NCI-H446 (cell line): ENCODE results near the gene SLAMF6.
"Not testable (repeated sequence)": the region's sequence is repeated elsewhere in the genome, so short reads cannot be mapped to it uniquely, and the experiment has no call there.

Experiments
- DNase-seq, 2 experiments: peaks; one replicate each; lab custom pipeline; 2025; lab: John Stamatoyannopoulos, UW

SLAMF6 gene

DNA sequence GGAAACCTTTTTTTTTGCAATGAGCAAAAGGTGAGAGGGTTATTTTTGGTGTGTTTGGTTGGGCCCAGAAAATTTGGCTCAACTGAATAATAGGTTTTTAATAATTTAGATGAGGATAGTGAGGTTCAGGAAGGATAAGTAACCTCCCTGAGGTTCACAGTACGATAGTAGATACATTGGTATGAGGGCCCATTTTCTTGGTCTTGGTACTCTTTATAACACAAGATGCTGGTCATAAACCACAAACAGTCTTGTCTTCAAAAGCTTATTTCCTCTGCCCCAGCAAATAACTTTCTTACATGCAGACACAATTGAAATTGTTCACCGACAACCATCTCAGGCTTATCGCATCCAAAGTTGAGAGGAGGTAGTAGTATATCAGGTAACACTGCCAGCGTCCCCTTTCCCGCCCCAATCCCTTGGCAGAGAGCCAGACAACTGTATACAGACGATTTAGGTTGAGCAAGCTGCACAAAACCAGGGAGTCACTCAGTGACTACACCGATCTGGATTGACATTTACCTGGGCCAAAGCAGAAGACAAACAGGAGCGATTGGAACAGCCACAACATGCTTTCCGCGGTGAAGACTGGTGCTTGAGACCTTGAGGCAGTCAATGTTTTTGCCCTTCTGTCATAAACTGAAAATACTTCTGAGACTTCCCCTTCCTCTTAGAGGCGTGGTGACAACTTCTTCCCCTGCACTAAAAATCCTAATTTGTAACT, at the start of gene SLAMF6:
TSS of gene SLAMF6 (minus strand) at position 634 of the 724 bp plus-strand sequence. CDS start at position 571, 63 bp downstream.
- DNase-seq, result no peak

DNA sequence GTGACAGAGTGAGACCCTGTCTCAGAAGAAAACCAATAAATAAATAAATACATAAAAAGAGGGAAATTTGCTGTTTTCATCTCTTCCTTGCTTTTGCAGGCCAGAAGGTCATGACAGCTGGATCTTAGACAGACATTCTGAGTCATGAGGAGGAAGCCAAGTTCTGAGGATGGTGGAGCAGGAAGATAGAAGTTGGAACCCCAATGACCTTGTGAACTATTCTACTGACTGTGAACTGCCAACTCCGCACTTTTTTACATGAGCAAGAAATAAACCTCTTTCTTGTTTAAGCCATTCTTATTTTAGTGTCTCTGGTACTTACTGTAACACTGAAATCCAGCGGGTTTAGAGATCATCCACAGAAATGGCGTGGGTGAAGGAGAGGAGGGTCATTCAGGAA, 47.8 kb upstream of the SLAMF6 start:
- no peak for DNase-seq

DNA sequence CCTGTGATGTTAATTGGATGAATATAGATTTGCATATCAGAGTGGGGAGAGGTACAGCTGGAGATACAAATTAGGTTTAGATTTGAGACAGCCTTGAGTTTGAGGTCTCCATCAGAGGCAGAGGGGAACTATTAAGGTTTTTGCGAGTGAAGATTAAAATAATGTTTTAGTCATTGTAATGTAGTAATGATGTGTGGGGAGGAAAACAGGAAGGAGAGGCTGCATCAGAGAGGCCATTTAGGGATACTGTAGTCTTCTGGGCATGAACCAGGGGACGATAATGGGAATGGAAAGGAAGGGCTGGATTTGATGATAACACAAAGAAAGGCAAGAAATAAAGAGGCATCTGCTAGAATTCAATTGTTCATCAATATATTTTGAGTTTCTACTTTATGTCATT, 46.8 kb upstream of the SLAMF6 start:
- DNase-seq, result no peak

DNA sequence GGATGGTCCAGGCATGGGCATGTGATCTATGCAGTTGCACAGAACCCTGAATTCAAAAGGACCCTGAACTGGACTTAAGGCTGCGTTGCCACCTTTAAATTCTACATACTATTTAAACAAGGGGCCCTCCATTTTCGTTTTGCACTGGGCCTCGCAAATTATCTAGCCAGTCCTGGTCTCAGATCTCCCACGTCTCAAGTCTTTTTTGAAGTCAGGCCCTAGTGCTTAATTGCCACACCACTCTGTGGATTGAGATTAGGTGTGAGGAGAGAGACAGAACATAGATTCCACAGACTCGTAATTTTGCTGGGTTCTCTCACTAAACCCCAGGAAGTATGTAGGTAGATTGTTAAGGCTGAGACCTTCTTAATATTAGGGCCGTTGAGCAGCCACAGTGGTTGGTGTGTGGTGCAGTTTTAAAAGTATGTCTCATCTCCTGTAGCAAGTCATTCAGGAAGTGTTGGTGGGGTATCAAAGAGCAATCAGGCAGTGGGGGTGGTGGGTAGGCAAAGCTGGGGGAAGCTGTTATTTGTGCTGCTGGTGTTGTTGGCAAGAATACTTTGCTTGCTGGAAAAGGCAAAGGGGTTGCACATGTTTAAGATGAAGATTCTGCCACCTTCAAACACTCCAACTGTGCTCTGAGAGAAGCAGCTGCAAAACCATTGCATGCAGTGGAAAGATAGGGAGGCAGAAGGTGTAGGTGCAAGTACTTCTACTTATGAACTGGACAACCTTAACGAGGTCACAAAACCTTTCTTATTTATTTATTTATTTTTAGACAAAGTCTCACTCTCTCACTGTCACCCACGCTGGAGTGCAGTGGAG, 45.0 kb upstream of the SLAMF6 start:
- DNase-seq, result no peak

DNA sequence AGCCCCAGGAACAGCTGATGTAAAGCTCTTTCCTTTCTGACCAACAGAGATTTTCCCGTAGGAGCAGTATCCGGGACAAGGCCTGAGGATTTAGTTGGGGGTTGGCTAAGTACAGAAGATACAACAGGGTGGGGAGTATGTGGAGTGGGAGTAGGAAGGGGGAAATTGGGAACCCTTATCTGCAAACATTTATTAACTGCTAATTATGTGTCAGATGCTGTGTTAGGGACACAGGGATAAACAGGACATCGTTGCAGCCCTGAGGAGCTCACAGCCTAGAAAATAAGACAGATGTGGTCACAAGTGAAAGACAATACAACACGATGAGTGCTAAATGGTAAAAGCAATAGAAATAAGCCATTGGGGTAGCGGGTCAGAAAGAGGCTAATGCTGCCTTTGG, 44.3 kb upstream of the SLAMF6 start:
- DNase-seq, result no peak

DNA sequence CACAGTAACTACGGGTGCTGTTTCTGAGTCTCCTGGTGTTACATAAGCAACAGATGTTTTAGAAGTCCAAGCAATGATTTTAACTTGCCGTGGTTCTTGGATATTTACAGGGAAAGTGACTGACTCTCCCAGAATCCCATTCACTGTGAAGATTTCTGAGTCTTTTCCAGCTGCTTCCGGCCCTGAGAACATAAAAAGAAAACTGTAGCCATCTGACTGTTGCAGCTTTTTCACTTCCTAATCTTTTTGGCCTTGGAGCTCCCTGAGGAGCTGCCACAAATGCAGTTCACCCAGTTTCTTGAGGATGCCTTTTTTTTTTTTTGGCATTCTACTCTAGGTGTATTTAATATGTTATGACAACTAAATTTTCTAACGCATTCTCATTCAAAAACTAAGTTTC, 42.5 kb upstream of the SLAMF6 start:
- no peak for DNase-seq

DNA sequence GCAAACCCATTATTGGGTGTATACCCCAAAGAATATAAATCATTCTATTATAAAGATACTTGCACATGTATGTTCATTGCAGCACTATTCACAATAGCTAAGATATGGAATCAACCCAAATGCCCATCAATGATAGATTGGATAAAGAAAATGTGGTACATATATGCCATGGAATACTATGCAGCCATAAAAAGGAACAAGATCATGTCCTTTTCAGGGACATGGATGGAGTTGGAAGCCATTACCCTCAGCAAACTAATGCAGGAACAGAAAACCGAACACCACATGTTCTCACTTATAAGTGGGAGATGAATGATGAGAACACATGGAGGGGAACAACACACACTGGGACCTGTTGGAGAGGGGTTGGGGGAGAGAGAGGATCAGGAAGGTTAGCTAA, 40.2 kb upstream of the SLAMF6 start:
- DNase-seq, result not testable (repeated sequence)

DNA sequence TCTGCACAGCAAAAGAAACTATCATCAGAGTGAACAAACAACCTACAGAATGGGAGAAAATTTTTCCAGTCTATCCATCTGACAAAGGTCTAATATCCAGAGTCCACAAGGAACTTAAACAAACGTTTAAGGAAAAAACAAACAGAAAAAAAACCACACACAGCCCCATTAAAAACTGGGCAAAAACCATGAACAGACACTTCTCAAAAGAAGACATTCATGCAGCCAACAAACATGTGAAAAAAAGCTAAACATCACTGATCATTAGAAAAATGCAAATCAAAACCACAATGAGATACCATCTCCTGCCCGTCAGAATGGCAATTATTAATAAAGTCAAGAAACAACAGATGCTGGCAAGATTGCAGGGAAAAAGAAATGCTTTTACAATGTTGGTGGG, 39.7 kb upstream of the SLAMF6 start:
- DNase-seq, result not testable (repeated sequence)

DNA sequence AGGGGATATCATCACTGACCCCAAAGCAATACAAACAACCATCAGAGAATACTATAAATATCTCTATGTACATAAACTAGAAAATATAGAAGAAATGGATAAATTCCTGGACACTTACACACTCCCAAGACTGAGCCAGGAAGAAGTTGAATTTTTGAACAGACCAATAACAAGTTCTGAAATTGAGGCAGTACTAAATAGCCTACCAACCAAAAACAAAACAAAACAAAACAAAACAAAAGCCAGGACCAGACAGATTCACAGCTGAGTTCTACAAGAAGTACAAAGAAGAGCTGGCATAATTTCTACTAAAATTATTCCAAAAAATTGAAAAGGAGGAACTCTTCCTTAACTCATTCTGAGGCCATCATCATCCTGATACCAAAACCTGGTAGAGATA, 37.8 kb upstream of the SLAMF6 start:
- DNase-seq, result no peak

DNA sequence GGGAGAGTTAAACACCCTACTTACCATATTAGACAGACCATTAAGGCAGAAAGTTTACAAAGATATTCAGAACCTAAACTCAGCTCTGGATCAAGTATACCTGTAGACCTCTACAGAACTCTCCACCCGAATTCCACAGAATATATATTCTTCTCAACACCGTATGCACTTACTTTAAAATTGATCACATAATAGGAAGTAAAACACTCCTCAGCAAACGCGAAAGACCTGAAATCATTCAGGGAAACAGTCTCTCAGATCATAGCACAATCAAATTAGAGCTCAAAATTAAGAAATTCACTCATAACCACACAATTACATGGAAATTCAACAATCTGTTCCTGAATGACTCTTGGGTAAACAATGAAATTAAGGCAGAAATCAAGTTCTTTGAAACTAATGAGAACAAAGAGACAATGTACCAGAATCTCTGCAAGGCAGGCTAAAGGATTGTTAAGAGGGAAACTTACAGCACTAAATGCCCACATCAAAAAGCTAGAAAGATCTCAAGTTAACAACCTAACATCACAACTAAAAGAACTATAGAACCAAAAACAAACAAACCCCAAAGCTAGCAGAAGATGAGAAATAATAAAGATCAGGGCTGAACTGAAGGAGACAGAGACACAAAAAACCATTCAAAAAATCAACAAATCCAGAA, 37.1 kb upstream of the SLAMF6 start:
- no peak for DNase-seq

DNA sequence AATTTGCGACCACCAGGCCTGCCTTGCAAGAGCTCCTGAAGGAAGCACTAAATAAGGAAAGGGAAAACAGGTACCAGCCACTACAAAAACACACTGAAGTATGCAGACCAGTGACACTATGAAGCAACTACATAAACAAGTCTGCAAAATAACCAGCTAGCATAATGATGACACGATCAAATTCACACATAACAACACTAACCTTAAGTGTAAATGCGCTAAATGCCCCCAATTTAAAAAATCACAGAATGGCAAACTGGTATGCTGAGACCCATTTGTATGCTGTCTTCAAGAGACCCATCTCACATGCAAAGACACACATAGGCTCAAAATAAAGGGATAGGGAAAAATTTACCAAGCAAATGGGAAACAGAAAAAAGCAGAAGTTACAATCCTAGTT, 36.4 kb upstream of the SLAMF6 start:
- DNase-seq, result not testable (repeated sequence)

DNA sequence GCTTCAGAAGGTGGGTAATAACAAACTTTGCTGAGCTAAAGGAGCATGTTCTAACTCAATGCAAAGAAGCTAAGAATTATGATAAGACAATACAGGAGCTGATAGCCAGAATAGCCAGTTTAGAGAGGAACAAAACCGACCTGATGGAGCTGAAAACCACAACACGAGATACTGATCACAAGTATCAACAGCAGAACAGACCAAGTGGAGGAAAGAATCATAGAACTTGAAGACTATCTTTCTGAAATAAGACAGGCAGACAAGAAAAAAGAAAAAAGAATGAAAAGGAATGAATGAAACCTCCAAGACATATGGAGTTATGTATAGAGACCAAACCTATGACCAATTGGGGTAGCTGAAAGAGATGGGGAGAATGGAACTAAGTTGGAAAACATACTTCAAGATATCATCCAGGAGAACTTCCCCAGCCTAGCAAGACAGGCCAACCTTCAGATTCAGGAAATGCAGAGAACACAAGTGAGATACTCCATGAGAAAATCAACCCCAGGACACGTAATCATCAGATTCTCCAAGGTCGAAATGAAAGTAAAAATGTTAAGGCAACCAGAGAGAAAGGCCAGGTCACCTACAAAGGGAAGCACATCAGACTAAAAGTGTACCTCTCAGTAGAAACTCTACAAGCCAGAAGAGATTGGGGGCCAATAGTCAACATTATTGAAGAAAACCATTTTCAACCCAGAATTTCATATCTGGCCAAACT, 35.8 kb upstream of the SLAMF6 start:
- DNase-seq, result no peak

DNA sequence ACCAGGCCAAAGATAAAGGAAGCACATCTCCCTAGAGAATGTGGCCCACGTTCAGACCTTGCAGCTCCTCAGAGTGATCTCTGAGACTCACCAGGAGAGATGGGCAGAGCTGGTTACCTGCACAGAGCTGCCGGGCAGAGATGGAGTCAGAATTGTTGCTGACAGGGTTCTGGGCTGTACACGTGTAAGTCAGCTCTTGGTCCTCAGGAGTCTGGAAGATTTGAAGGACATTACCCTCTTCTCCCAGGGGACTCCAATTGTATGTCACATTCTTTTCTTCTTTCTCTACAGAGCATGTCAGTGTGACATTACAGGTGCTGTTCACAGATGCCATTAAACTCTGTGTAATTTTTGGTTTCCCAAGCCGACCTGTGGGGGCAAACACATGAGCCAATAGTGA, 30.7 kb upstream of the SLAMF6 start:
- no peak for DNase-seq

DNA sequence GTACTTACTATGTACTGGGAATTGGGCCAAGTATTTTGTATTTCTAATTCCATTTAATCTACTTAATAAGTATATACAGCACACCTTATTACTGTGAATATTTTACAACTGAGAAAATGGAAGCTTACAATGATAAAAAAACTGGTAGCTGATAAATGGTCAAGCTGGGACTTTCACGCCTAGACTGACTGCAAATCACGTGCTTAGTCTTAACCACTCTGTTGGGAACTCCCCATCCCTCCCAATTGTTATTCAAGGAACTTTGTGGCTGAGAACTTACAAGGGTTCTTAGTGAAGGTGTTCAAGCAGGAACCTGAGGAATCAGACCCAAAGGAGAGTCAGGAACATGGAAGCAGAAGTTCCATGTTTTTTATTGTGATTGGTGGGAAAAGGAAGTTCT, 29.4 kb upstream of the SLAMF6 start:
- no peak for DNase-seq

DNA sequence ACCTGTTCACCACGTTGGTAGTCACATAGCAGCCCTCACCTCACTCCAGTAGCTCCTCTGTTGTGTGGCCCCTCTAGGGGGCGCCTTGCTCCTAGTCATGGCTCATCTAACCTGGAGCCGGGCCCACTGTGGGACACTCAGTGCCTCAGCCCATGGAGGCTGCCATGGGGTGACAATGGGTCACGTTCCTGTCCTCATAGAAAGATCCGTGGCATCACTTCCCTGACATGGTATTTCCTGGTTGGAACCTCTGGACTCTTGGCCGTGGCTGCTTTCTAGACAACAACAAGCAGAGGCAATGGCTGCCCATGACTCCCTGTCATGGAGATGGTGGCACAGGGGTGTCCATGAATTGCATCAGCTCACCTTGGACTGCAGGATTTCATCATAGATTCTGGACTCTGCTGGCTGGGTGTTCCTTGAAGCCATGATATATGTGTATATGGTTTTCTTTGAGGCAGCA, 27.5 kb upstream of the SLAMF6 start:
- no peak for DNase-seq

DNA sequence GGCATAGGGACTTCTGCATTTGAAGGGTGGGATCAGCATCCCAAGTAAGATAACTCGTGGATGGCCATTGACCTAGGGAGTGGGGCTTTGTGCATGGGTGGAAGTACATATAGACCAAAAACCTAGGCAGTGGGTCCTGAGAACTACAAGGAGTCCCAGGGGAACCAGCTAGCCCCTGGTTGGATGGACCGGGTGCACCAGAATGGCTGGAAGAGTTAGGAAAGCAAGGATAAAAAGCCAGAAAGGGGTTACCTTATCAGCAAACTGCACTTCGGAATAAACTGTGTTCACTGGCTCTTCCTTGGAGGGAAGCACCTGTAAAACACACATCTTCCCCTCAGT, 26.6 kb upstream of the SLAMF6 start:
- no peak for DNase-seq

DNA sequence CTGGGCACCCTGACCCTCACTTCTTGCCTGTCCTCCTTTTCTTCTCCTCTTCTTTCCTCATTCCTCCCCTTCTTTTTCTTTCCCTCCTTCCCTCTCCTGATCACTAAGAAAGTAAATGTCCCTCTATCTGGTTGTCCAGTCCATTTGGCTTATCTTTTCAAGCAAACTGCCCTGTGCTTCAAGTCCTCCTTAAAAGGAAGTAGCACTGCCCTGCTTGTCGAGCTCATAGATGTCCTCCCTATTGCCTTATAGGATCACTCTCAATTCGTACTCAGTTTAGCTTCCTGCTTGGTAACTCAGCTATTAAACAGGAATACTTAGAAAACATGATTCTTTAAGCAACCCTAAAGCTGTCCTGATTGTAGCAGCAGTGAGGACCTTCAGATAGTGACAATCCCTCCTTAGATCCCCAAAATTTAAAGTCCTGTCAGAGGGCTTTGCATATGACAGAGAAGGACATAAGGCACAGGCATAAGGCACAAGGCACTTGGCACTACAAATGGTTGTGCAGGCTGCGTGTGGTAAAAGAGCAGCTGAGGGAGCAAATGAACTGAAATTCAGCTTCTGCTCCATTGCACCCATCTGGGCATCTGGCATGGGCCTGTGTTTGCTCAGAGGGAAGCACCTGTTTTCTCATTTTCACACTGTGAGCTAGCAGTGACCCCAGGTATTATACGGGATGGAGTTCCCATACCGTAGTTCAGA, 26.1 kb upstream of the SLAMF6 start:
- peak in 1 of 2 experiments; percentile 65 for DNase-seq

DNA sequence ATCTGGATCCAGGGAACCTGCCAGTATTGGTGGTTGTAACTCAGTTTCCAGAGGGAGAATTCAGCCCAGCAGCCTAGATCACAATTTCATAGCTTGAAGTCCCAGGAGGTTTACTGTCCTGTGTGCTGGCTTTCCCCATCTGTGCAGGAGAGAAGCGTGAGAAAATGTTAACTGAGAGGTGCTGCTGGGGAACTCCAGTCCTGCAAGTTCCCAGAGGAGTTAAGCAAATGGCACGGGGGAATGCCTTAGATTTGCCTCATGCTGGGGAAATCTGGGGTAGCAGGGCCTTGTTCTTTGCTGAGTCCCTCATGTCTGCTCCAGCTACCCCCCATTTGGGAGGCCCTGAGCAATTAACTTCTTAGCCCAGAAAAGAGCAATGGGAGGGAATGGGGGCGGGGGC, 25.1 kb upstream of the SLAMF6 start:
- no peak for DNase-seq

DNA sequence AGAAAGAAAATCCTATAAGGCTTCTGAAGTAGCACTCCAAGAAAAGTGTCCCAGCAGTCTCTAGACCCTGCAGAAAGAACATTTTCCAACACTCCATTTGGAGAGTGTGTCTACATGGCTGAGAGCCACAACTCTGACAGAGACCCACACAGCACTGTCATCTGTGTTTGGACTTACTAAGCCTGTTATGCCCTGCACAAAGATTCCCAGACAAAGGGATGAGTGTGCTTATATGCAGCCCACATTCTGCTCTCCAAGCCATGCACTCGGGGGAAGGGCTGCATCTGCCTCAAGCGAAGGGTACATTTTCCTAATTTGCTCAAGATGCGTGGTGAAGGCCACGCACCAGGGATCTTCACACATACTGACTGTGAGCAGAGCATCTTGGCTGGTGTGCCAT, 24.4 kb upstream of the SLAMF6 start:
- DNase-seq, result no peak

DNA sequence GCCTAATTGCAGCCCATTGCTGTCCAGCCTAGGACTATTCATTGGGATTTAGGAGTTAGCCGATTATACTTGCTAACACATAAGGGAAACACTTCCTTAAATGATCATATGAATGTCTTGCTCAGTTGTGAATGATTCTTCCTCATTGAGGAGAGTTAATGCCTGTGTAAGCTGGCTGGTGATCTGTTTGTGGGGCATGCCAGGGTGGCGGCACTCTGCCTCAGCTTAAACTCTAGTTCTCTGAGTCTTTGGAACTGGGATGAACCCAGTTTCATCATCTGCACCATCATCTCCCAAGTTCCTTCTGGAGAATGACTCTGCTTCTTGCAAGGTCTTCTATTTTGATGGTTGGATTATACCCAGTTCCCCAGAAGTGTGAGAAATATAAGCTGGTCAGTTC, 23.9 kb upstream of the SLAMF6 start:
- DNase-seq, result no peak

DNA sequence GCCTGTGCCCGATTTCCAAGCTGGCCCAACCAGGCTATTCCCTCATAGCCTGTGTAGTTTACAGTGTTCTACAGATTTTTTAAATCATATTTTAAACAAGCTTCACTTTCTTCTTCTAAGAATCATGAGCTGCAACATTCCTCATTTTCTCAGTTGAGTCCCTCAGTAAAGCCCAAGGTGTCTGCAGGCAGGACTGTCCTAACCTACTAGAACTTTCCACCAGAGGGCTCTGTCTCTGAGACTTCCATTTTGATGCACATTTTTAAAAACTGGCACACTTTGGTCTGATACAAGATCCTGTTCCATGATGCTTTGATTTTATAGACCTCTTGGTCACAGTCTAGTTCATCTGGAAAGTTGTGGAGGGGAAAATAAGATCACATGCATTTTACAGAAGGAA, 21.6 kb upstream of the SLAMF6 start:
- DNase-seq, result no peak
